HCT116 (cell line): ENCODE data around the gene WDR59. TPM values are rescaled to one million over a fixed set of nuclear protein-coding genes. Genes with fewer than 3 reads are reported as not detected.

Experiments
- ATAC-seq: fragments of 200-7000 bp; cut with Tn5 transposase; 2 replicates; pipeline ENCODE4 v1.9.1; 2020; ENCODE audit warnings: mild to moderate bottlenecking, moderate library complexity
- BruUV-seq: library from RNA; stranded (reverse); fragments of 400-500 nt; replicated peaks from 2 replicates; lab custom pipeline; 2021; lab: Mats Ljungman, UMichigan
- CTCF ChIA-PET: fragments of 300-600 bp; sonication (Branson Sonifier 250); formaldehyde crosslinking; loops from one replicate; lab custom pipeline; 2021; ENCODE audit warnings: antibody characterized with exemption; lab: Charles Lee
- POLR2A ChIA-PET: fragments of 300-600, 350-600 bp; sonication (Branson Sonifier 250); formaldehyde crosslinking; loops from one replicate; lab custom pipeline; 2021; ENCODE audit warnings: antibody characterized with exemption; lab: Charles Lee
- RAD21 ChIA-PET, 2 experiments: fragments of 300-600 bp; sonication (Branson Sonifier 250); formaldehyde crosslinking; loops; one replicate each; lab custom pipeline; 2023; ENCODE audit warnings: low total read pairs in 2 of 2; ENCODE audit not compliant: uncharacterized antibody in 2 of 2, unreplicated experiment in 2 of 2, low non-redundant PET in 1 of 2; lab: Charles Lee
- DNase-seq: peaks from one replicate; pipeline ENCODE4 v3.0.0-alpha.2; 2010; ENCODE audit warnings: low read depth, low spot score
- H2AFZ ChIP-seq: fragments of 200-600 bp; shearing (Covaris generic), sonication (generic); 2 replicates; pipeline ENCODE4 v1.6.1; 2017; ENCODE audit warnings: low read depth, mixed run types, mixed read lengths, antibody characterized with exemption, low read length; ENCODE audit not compliant: poor library complexity, severe bottlenecking
- H3K27ac ChIP-seq: 2 replicates; pipeline ENCODE4 v1.5.1; 2012; ENCODE audit warnings: low read depth, low read length
- H3K27me3 ChIP-seq: fragments of 200-600 bp; sonication (generic); 2 replicates; pipeline ENCODE4 v1.6.1; 2016; ENCODE audit warnings: mixed run types, low read length, mixed read lengths; ENCODE audit not compliant: insufficient read depth
- H3K36me3 ChIP-seq, 2 experiments: fragments of 200-500 bp in 1 of 2; fragments of 200-600 bp in 1 of 2; sonication (Bioruptor generic) in 1 of 2; sonication (generic) in 1 of 2; 2 replicates each; pipeline versions ENCODE4 v1.5.1 to v1.6.1; 2014 to 2016; ENCODE audit warnings: low read length in 2 of 2, inconsistent platforms in 1 of 2, mixed read lengths in 1 of 2, mixed run types in 1 of 2; ENCODE audit not compliant: insufficient read depth in 2 of 2, control insufficient read depth in 1 of 2
- H3K4me1 ChIP-seq, 2 experiments: fragments of 200-600 bp in 1 of 2; sonication (generic) in 1 of 2; 2 replicates each; pipeline versions ENCODE4 v1.5.1 to v1.6.1; 2012 to 2017; ENCODE audit warnings: low read length in 2 of 2, inconsistent platforms in 1 of 2, mild to moderate bottlenecking in 1 of 2, mixed read lengths in 1 of 2, mixed run types in 1 of 2, moderate library complexity in 1 of 2; ENCODE audit not compliant: insufficient read depth in 2 of 2, control insufficient read depth in 1 of 2
- H3K4me2 ChIP-seq: fragments of 200-600 bp; sonication (generic); 2 replicates; pipeline ENCODE4 v1.6.1; 2017; ENCODE audit warnings: mixed run types, low read length, mixed read lengths
- H3K4me3 ChIP-seq, 2 experiments: fragments of 200-600 bp in 1 of 2; sonication (generic) in 1 of 2; replicated peaks in 1 of 2; 2 replicates each; pipeline ENCODE4 v1.5.1; 2011 to 2016; ENCODE audit warnings: low read length in 2 of 2, control low read depth in 1 of 2, low read depth in 1 of 2, mild to moderate bottlenecking in 1 of 2, mixed read lengths in 1 of 2, mixed run types in 1 of 2
- H3K79me2 ChIP-seq: fragments of 200-600 bp; sonication (generic); 2 replicates; pipeline ENCODE4 v1.6.1; 2017; ENCODE audit warnings: mild to moderate bottlenecking, mixed run types, low read length, moderate library complexity, mixed read lengths; ENCODE audit not compliant: insufficient read depth
- H3K9ac ChIP-seq: fragments of 200-600 bp; sonication (generic); 2 replicates; pipeline ENCODE4 v1.6.1; 2016; ENCODE audit warnings: low read length, mixed read lengths
- H3K9me2 ChIP-seq: fragments of 200-600 bp; sonication (generic), shearing (Covaris generic); 2 replicates; pipeline ENCODE4 v1.6.1; 2017; ENCODE audit warnings: mixed run types, mild to moderate bottlenecking, moderate library complexity; ENCODE audit not compliant: insufficient read depth
- H3K9me3 ChIP-seq, 2 experiments: fragments of 200-500 bp in 1 of 2; fragments of 200-600 bp in 1 of 2; sonication (Bioruptor generic) in 1 of 2; sonication (generic) in 1 of 2; 2 replicates each; pipeline ENCODE4 v1.6.1; 2014 to 2017; ENCODE audit warnings: low read length in 2 of 2, mixed read lengths in 2 of 2, inconsistent platforms in 1 of 2, low read depth in 1 of 2, mild to moderate bottlenecking in 1 of 2, mixed run types in 1 of 2, moderate library complexity in 1 of 2; ENCODE audit not compliant: control insufficient read depth in 1 of 2, insufficient read depth in 1 of 2
- H4K20me1 ChIP-seq: fragments of 200-600 bp; sonication (generic), shearing (Covaris generic); 2 replicates; pipeline ENCODE4 v1.6.1; 2017; ENCODE audit warnings: mixed run types, mild to moderate bottlenecking, moderate library complexity; ENCODE audit not compliant: insufficient read depth
- ATF3 ChIP-seq: IDR thresholded peaks from 2 replicates; pipeline ENCODE4 v1.6.1; 2012
- CBX3 ChIP-seq: IDR thresholded peaks from 2 replicates; pipeline ENCODE4 v1.6.1; 2012; ENCODE audit warnings: low read depth
- CEBPB ChIP-seq: IDR thresholded peaks from 2 replicates; pipeline ENCODE4 v1.6.1; 2012; ENCODE audit warnings: low read depth
- EGR1 ChIP-seq: IDR thresholded peaks from 2 replicates; pipeline ENCODE4 v1.6.1; 2012; ENCODE audit warnings: low read depth
- ELF1 ChIP-seq: IDR thresholded peaks from 2 replicates; pipeline ENCODE4 v1.6.1; 2012; ENCODE audit warnings: low read depth, borderline replicate concordance
- EZH2 ChIP-seq: fragments of 200-600 bp; sonication (generic); IDR thresholded peaks from 2 replicates; pipeline ENCODE4 v1.6.1; 2017; ENCODE audit warnings: antibody characterized with exemption, mixed run types
- EZH2phosphoT487 ChIP-seq: fragments of 200-600 bp; IDR thresholded peaks from 2 replicates; pipeline ENCODE4 v1.6.1; 2018; ENCODE audit warnings: antibody characterized with exemption, borderline replicate concordance
- FOSL1 ChIP-seq: IDR thresholded peaks from 2 replicates; pipeline ENCODE4 v1.6.1; 2012; ENCODE audit warnings: low read depth
- MAX ChIP-seq: IDR thresholded peaks from 2 replicates; pipeline ENCODE4 v1.6.1; 2012
- POLR2A ChIP-seq: IDR thresholded peaks from 2 replicates; pipeline ENCODE4 v1.7.0; 2011; ENCODE audit warnings: borderline replicate concordance; ENCODE audit not compliant: insufficient read depth, insufficient read length; ENCODE audit errors: extremely low read depth
- POLR2AphosphoS5 ChIP-seq: IDR thresholded peaks from 2 replicates; pipeline ENCODE4 v1.6.1; 2011; ENCODE audit warnings: mild to moderate bottlenecking, low read depth, low read length, moderate library complexity
- RAD21 ChIP-seq: IDR thresholded peaks from 2 replicates; pipeline ENCODE4 v1.6.1; 2012; ENCODE audit warnings: low read depth, mild to moderate bottlenecking
- REST ChIP-seq: IDR thresholded peaks from 2 replicates; pipeline ENCODE4 v1.6.1; 2012; ENCODE audit warnings: low read depth
- SIN3A ChIP-seq: IDR thresholded peaks from 2 replicates; pipeline ENCODE4 v1.6.1; 2012; ENCODE audit warnings: low read depth
- SP1 ChIP-seq: IDR thresholded peaks from 2 replicates; pipeline ENCODE4 v1.6.1; 2012; ENCODE audit warnings: low read depth
- SRF ChIP-seq: IDR thresholded peaks from 2 replicates; pipeline ENCODE4 v1.6.1; 2012; ENCODE audit warnings: low read depth
- TCF7L2 ChIP-seq: IDR thresholded peaks from 2 replicates; pipeline ENCODE4 v1.7.0; 2011; ENCODE audit warnings: borderline replicate concordance, inconsistent platforms; ENCODE audit not compliant: insufficient read depth, insufficient read length; ENCODE audit errors: extremely low read depth
- YY1 ChIP-seq: IDR thresholded peaks from 2 replicates; pipeline ENCODE4 v1.6.1; 2011; ENCODE audit warnings: low read length, low read depth, moderate library complexity, mild to moderate bottlenecking; ENCODE audit not compliant: insufficient replicate concordance; ENCODE audit errors: extremely low read depth
- ZFX ChIP-seq: fragments of 450-650 bp; IDR thresholded peaks from 2 replicates; pipeline ENCODE4 v1.6.1; 2017
- intact Hi-C: fragments of 100-400 bp; cut with micrococcal nuclease; formaldehyde crosslinking; loops from 2 replicates; pipeline ENCODE4 v1.10.0; 2022
- total RNA-seq: library from RNA; stranded (reverse); gene quantifications from one replicate; pipeline ENCODE4 v1.2.1, GENCODE V29; 2021; ENCODE audit not compliant: unreplicated experiment

The WDR59 gene
- total RNA-seq, 1 experiment from 2014 or later = 96.9 TPM

- ChIA-PET RAD21 (no interaction called here), POLR2A (no interaction called here), CTCF (interaction anchor here (1.4 kb wide), 1 partner anchor 30 kb away, joined by 5 read pairs; no protein-coding TSS in a partner anchor)
- Histone ChIP-seq H3K27ac (no peak overlapping the region), H3K79me2 (no peaks in the 10 kb centered on the region), H3K4me3 (no peak overlapping the region), H3K36me3 (peaks cover 20 to 21% of the 10 kb centered on the region in 2 experiments), H3K4me2 (no peak overlapping the region), H2AFZ (no peak overlapping the region), H3K4me1 (peaks cover 11 to 29% of the 10 kb centered on the region in 2 experiments), H3K9me3 (no peaks in the 10 kb centered on the region), H3K9ac (no peak overlapping the region), H3K9me2 (no peaks in the 10 kb centered on the region), H3K27me3 (no peaks in the 10 kb centered on the region), H4K20me1 (no peaks in the 10 kb centered on the region)
- no peak for TF ChIP-seq EGR1
- TF ChIP-seq REST = no peak
- no peak for TF ChIP-seq YY1
- TF ChIP-seq SRF = no peak
- no peak for TF ChIP-seq ELF1
- TF ChIP-seq CBX3 = no peak
- no peak for TF ChIP-seq RAD21
- TF ChIP-seq POLR2A = no peak
- no peak for TF ChIP-seq ATF3
- TF ChIP-seq SP1 = no peak
- no peak for TF ChIP-seq ZFX
- TF ChIP-seq SIN3A = no peak
- no peak for TF ChIP-seq CEBPB
- no peak for TF ChIP-seq EZH2
- no peak for TF ChIP-seq MAX
- no peak for TF ChIP-seq POLR2AphosphoS5
- TF ChIP-seq EZH2phosphoT487 = no peak
- no peak for TF ChIP-seq FOSL1
- no peak for TF ChIP-seq TCF7L2
- ATAC-seq (no peak), DNase-seq (no peak)
- intact Hi-C loops = no loop called here
- BruUV-seq = no TSS peak
Measured at GRCh38 chr16:74892574-74893461, 92.1 kb downstream of the WDR59 start.
